NCI-H446 (cell line): ENCODE measurements around the gene TBCD.
"Not testable (repeated sequence)": the region's sequence is repeated elsewhere in the genome, so short reads cannot be mapped to it uniquely, and the experiment has no call there.

Experiments
- DNase-seq, 2 experiments: peaks; one replicate each; lab custom pipeline; 2025; lab: John Stamatoyannopoulos, UW

Gene TBCD

GRCh38 chr17:82957961-82958561, 206.2 kb downstream of the TBCD start:
- DNase-seq: no peak

DNA sequence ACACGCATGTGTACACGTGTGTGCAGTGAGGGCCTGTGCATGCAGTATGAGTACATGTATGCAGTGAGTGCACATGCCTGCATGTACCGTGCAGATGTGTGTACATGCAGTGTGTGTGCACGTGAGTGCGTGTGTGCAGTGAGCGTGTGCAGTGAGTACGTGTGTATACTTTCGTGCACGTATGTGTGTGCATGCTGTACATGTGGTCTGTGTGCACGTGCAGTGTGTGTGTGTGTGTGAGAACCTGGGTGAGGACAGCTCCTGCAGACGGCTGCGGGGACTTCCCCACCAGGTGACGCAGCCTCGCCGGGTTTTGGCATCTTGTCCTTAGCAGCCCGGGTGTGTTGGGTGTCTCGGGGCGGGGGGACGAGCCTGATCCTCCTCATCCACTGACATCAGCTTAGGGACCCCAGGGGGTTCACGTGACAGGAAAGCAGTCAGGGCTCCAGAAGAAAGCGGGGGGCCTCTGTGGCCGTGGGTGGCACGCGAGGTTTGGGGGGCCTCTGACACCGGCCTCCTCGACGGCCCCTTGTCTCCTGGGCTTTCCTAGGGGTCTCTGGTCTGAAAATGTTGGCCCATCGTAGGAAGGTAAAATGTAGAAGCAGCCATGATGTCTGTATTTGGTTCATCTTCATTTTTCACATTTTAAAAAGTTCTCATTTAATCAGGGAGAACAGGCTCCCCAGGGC, 207.5 kb downstream of the TBCD start:
- DNase-seq: no peak

DNA sequence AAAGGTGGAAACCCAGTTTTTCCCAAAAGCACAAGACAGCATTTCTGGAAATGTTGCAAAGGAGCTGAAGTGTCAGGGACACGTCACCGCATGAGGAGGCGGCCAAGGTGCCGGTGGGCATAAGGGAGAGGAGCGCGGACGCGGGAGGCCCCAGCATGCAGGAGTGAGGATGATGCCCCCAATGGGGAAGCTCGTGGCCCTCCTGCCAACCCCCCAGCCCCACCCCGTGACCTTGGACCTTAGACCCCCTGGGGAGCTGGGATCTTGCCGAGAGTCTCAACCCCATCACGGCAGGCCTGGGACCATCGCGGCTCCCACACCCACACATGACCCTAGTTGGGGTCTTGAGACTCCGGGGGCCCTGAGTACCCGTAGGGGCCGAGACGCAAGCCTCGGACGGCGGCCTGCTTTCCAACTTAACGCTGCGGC, 208.1 kb downstream of the TBCD start:
- no peak for DNase-seq

GRCh38 chr17:82960419-82961271, 208.8 kb downstream of the TBCD start:
- DNase-seq: no peak

GRCh38 chr17:82961366-82962162, 209.7 kb downstream of the TBCD start:
- DNase-seq: no peak

GRCh38 chr17:82962163-82962720, 210.4 kb downstream of the TBCD start:
- no peak for DNase-seq

GRCh38 chr17:82963104-82963950, 211.5 kb downstream of the TBCD start:
- no peak for DNase-seq

DNA sequence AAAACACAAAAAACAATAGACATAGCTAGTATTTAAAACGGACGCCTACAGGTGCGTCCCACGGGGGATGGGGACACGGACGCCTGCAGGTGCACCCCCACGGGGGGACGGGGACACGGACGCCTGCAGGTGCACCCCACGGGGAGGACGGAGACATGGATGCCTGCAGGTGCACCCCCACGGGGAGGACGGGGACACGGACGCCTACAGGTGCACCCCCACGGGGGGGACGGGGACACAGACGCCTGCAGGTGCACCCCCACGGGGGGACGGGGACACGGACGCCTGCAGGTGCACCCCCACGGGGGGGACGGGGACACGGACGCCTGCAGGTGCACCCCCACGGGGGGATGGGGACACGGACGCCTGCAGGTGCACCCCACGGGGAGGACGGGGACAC, 212.6 kb downstream of the TBCD start:
- DNase-seq: not testable (repeated sequence)

DNA sequence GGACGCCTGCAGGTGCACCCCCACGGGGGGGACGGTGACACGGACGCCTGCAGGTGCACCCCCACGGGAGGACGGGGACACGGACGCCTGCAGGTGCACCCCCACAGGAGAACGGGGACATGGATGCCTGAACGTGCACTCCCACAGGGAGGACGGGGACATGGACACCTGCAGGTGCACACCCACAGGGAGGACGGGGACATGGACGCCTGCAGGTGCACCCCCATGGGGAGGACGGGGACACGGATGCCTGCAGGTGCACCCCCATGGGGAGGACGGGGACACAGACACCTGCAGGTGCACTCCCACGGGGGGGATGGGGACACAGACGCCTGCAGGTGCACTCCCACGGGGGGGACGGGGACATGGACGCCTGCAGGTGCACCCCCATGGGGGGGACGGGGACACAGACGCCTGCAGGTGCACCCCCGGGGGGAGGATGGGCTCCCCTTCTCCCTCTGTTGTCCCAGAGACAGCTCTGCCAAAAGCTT, 213.0 kb downstream of the TBCD start:
- no peak for DNase-seq

DNA sequence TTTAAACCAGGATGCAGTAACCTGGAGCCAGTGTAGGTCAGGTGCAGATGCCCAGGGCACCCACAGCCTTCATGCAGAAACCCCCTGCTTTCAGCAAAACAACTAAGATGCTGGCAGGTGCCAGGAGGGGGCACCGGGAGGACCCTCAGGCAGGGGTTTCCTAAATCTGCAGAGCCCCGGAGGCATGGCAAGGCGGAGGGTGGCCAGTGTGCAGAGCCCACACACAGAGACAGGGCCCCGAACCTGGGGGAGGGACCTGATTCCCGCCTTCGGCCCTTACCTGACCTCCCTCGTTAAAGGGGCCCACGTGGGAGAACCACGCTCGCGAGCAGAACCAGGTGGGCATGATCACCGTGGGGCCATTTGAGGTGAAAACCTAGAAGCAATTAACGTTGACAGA, 213.5 kb downstream of the TBCD start:
- no peak for DNase-seq

- no peak for DNase-seq
Measured at GRCh38 chr17:82966415-82966814, 214.6 kb downstream of the TBCD start.

DNA sequence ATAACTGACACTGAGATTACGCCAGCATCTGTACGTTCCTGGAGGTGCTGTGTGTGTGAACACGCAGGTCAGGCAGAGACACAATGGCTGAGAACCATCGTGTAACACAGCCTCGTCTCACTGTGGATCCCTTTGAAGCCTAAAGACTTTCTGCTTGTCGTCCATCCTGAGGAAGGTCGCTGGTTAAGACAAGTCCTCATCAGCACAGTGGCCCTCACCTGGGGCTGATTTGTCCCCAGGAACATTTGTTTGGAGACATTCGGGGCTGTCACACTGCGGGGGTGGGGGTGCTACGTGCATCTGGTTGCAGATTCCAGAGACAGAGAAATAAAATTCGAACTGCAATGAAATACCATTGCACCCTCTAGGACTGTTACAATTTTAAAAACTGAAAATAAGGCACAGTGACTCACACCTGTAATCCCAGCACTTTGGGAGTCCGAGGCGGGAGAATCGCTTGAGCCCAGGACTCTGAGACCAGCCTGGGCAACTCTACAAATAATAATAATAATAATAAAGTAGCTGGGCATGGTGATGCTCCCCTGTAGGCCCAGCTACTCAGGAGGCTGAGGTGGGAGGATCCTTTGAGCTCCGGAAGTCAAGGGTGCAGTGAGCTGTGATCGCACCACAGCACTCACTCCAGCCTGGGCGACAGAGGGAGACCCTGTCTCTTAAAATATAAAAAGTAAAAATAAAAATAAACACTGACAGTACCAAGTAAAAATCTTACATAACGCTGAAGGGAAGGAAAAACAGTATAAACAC, 215.6 kb downstream of the TBCD start:
- DNase-seq: no peak

GRCh38 chr17:82968033-82968841, 216.4 kb downstream of the TBCD start:
- DNase-seq: not testable (repeated sequence)

DNA sequence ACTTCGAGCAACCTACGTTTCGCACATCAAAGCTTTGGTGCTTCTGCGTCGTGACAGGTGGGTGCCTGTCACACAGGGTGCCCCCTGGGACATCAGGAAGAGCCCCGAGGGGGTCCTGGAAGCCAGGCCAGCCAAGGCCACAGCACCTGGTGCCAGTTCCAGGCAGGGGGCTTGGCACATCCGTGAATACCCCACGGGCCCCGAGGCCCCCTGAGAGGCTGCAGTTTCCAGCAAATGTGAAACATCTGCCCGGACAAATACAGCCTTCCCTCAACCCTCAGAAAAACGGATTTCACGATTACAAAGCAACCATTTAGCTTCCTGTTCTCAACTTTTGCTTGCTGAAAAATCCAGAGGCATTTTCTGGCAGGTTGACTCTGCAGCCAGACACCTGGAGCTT, 218.2 kb downstream of the TBCD start:
- no peak for DNase-seq

- no peak for DNase-seq
Measured at GRCh38 chr17:82970818-82971590, 219.1 kb downstream of the TBCD start.

GRCh38 chr17:82972836-82973372, 221.0 kb downstream of the TBCD start:
- no peak for DNase-seq

- DNase-seq: no peak
Measured at GRCh38 chr17:82973456-82974135, 221.7 kb downstream of the TBCD start.
